Measurements from ENCODE around the gene SPACA7. TPM values are rescaled to one million over a fixed set of nuclear protein-coding genes. Genes with fewer than 3 reads are reported as not detected.

SPACA7 gene
- total RNA-seq, 4 donors from 2014 or later = not detected

DNA sequence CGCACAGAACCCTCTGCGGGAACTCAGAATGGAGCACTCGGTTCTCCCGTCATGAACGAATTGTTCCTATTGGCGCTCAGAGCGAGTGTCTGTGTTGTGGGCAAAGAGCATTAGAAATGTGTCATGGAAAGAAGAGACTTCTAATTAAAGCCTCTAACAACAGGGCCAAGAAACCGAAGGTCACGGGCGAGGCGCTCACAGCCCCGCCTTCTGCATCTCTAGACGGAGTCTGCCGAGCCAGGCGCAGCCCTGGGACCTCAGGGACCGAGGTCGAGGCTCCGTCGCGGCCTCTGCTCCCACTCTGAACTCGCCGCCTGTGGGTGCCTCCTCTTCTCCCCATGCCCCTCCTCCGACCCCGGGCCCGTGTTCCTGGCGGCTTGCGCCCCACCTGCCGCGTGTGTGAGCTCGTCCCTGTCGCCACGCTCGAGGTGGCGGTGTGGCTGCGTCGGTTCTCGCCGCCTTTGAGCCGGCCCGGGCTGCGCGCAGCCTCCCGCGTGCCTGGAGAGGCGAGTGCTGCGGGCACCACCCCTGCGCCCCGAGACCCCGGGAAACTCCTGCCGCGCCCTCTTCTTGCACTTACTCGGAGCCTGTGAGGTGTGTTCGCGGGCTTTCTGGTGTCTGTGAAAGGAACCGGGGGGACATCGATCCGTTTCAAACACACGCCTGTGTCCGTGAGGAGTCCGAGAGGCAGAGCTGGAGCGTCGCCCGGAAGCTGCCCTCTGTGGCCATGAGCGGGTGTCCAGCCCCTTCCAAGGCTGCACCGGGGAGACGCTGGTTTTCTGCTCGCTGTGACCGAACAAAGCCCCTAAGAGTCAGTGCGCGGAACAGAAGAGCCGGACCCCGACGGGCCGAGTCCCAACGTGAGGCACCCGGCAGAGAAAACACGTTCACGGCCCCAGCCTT is 45.4 kb upstream of the SPACA7 start:
- TF ChIP-seq POLR2A (IDR thresholded peaks at IDR 0.05) = no peak
- TF ChIP-seq, protein P1, sequence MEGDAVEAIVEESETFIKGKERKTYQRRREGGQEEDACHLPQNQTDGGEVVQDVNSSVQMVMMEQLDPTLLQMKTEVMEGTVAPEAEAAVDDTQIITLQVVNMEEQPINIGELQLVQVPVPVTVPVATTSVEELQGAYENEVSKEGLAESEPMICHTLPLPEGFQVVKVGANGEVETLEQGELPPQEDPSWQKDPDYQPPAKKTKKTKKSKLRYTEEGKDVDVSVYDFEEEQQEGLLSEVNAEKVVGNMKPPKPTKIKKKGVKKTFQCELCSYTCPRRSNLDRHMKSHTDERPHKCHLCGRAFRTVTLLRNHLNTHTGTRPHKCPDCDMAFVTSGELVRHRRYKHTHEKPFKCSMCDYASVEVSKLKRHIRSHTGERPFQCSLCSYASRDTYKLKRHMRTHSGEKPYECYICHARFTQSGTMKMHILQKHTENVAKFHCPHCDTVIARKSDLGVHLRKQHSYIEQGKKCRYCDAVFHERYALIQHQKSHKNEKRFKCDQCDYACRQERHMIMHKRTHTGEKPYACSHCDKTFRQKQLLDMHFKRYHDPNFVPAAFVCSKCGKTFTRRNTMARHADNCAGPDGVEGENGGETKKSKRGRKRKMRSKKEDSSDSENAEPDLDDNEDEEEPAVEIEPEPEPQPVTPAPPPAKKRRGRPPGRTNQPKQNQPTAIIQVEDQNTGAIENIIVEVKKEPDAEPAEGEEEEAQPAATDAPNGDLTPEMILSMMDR (IDR thresholded peaks at IDR 0.05) = no peak
- no peak for DNase-seq
- intact Hi-C loops (cut with DNase I; ENCODE audit: low total_unique reads) = no loop called here
- H3K27ac ChIP-seq = no peak overlapping the region
- no peaks in the 10 kb centered on the region for H3K36me3 ChIP-seq
- H3K27me3 ChIP-seq = peaks cover 0 to 10% of the 10 kb centered on the region in 2 donors
- no peaks in the 10 kb centered on the region for H3K9me3 ChIP-seq
- no peak overlapping the region for H3K4me3 ChIP-seq
- no peaks in the 10 kb centered on the region for H3K4me1 ChIP-seq

DNA sequence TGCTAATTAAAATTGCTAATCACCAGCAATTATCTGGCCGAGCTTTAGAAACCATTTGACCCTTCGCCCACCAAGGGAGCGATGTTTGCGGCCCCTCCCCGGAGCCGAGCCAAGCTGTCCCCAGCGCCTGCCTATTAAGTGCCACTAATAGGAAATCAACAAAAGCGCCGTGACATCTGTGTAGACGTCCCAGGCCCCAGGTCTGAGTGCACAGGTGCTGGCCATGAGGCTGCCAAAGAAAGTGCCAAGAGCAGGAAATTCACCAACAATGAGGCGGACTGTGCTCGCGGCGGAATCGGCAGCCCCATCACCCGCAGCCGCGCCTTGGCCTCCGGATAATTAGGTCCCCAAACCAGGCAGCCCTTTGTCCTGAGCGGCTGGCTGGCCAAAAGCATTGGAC is 44.5 kb upstream of the SPACA7 start:
- Histone ChIP-seq H3K9me3 (no peaks in the 10 kb centered on the region), H3K4me1 (no peaks in the 10 kb centered on the region), H3K27ac (no peak overlapping the region), H3K27me3 (peaks cover 0 to 10% of the 10 kb centered on the region in 2 donors), H3K36me3 (no peaks in the 10 kb centered on the region), H3K4me3 (no peak overlapping the region)
- TF ChIP-seq POLR2A (IDR thresholded peaks at IDR 0.05) = no peak
- TF ChIP-seq, protein P1 (IDR thresholded peaks at IDR 0.05) = no peak
- DNase-seq = no peak
- intact Hi-C loops (cut with DNase I; ENCODE audit: low total_unique reads) = no loop called here

- Histone ChIP-seq H3K9me3 (no peaks in the 10 kb centered on the region), H3K27me3 (peaks cover 0 to 10% of the 10 kb centered on the region in 2 donors), H3K4me1 (no peaks in the 10 kb centered on the region), H3K4me3 (no peak overlapping the region), H3K36me3 (no peaks in the 10 kb centered on the region), H3K27ac (no peak overlapping the region)
- no peak for DNase-seq
- intact Hi-C loops (cut with DNase I; ENCODE audit: low total_unique reads) = no loop called here
- TF ChIP-seq, protein P1 (IDR thresholded peaks at IDR 0.05) = no peak
- TF ChIP-seq POLR2A (IDR thresholded peaks at IDR 0.05) = no peak
Observed at GRCh38 chr13:112332727-112333126, 43.4 kb upstream of the SPACA7 start.

DNA sequence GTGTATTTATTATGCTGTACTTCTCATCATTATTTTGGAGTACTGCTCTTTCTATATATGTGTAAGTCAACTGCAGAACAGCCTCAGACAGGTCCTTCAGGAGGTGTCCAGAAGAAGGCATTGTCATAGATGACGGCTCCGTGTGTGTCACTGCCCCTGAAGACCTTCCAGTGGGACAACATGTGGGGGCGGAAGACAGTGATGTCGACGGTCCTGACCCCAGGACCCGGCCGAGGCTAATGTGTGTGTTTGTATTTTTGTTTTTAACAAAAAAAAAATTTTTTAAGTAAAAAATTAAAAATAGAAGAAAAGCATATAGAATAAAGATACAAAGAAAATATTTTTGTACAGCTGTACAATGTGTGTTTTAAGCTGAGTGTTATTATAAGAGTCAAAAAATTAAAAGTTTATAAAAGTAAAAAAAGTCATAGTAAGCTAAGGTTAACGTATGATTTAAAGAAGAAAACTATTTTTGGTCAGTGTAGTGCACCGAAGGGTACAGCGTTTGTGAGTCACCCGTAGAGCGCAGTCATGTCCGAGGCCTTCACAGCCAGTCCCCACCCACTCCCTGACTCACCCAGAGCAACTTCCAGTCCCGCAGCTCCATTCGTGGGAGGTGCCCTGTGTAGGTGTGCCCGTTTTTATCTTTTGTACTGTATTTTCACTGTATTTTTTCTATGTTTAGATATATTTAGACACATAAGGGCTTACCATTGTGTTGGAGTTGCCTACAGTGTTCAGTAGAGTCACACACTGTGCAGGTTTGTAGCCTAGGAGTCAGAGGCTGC is 42.2 kb upstream of the SPACA7 start:
- intact Hi-C loops (cut with DNase I; ENCODE audit: low total_unique reads) = no loop called here
- peaks cover 0 to 10% of the 10 kb centered on the region in 2 donors for H3K27me3 ChIP-seq

More for the DNA sequence above, 42.2 kb upstream of the SPACA7 start:
- DNase-seq = no peak
- H3K4me3 ChIP-seq = no peak overlapping the region
- TF ChIP-seq, protein P1 (IDR thresholded peaks at IDR 0.05) = no peak
- TF ChIP-seq POLR2A (IDR thresholded peaks at IDR 0.05) = no peak
- H3K27ac ChIP-seq = no peak overlapping the region
- H3K9me3 ChIP-seq = no peaks in the 10 kb centered on the region
- H3K4me1 ChIP-seq = no peaks in the 10 kb centered on the region
- no peaks in the 10 kb centered on the region for H3K36me3 ChIP-seq

All from uterus (tissue), 4 donors.